Spleen (tissue), 7 donors: ENCODE data around the gene HTR3B.

Source experiments
- CTCF ChIP-seq, 11 experiments: fragments of 200-600 bp in 7 of 11; fragments of 450-650 bp in 4 of 11; sonication (generic) in 4 of 11; IDR thresholded peaks in 8 of 11; conservative IDR thresholded peaks in 3 of 11; 1 replicate in 7 of 11; 2 replicates in 4 of 11; pipeline versions ENCODE4 v1.4.0 to v1.8.0; 2016 to 2021; ENCODE audit warnings: antibody characterized with exemption in 11 of 11, inconsistent platforms in 4 of 11, mild to moderate bottlenecking in 1 of 11
- POLR2A ChIP-seq, 3 donors: fragments of 450-650 bp; IDR thresholded peaks; one replicate each; pipeline ENCODE4 v1.5.1; 2017; ENCODE audit warnings: antibody characterized with exemption in 3 of 3, mild to moderate bottlenecking in 1 of 3
- donor health status: DM: no; HTN: no; CAD: no; lungs with moderate emphysema.
- donor health status: DM: no; HTN: no; CAD: no.
- donor health status: DM: no; HTN: no; CAD: no.

DNA sequence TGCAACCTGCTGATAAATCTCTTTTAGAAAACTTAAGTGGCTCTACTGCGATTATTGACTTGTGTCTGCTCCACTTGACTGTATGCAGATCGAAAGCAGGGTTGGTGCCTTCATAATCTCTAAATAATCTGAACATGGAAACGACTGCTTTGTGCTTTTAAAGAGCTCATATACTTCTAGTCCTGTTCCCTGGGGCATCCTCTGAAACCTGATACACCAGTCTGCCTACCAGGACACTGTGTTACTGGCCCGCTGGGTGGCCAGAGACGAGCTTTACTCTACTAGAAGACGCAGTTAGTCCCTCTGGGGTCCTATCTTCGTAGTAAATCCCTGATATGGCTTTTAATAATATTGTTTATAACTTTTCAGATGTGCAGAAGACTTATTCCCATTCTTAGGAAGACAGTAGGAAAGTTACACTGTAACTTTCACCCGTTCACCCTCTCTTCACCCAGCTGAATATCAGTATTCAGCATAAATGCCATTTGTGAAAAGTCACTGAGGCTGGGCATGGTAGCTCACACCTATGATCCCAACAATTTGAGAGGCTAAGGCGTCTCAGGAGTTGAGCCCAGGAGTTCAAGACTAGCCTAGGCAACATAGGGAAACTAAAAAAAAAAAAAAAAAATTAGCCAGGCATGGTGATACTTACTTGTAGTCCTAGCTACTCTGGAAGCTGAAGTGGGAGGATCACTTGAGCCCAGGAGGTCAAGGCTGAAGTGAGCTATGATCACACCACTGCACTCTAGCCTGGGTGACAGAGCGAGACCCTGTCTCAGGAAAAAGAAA, 9.0 kb upstream of the HTR3B start:
- no peak for TF ChIP-seq CTCF (IDR thresholded peaks at IDR 0.05 in 8 of 11, conservative IDR thresholded peaks at IDR 0.05 in 3 of 11)
- no peak for TF ChIP-seq POLR2A (IDR thresholded peaks at IDR 0.05)
